SK-N-MC (cell line): ENCODE data around the gene MAP4K5.
"Not testable (repeated sequence)": the region's sequence is repeated elsewhere in the genome, so short reads cannot be mapped to it uniquely, and the experiment has no call there.

Experiments used
- DNase-seq: peaks from one replicate; pipeline ENCODE4 v3.0.0-alpha.2; 2011; ENCODE audit warnings: low read depth, low spot score
- H3K27ac ChIP-seq: fragments of 200-600 bp; sonication (generic); 2 replicates; pipeline ENCODE4 v1.5.1; 2016; ENCODE audit warnings: mixed run types
- H3K36me3 ChIP-seq: fragments of 200-600 bp; sonication (generic); 2 replicates; pipeline ENCODE4 v1.6.1; 2017; ENCODE audit warnings: antibody characterized with exemption, low read length, mixed read lengths; ENCODE audit not compliant: insufficient read depth
- H3K4me3 ChIP-seq: fragments of 200-600 bp; sonication (generic); 2 replicates; pipeline ENCODE4 v1.5.1; 2016
- H3K9ac ChIP-seq: fragments of 200-600 bp; sonication (generic); 2 replicates; pipeline ENCODE4 v1.8.0; 2017; ENCODE audit warnings: mixed run types, mixed read lengths; ENCODE audit not compliant: insufficient read length
- H3K9me3 ChIP-seq: fragments of 200-600 bp; sonication (generic); 2 replicates; pipeline ENCODE4 v1.6.1; 2017; ENCODE audit warnings: low read depth, mild to moderate bottlenecking, antibody characterized with exemption, low read length, moderate library complexity, mixed read lengths
- EZH2 ChIP-seq: fragments of 200-600 bp; sonication (generic); IDR thresholded peaks from one replicate; pipeline ENCODE4 v1.6.1; 2017; ENCODE audit warnings: antibody characterized with exemption
- FOXP2 ChIP-seq: optimal IDR thresholded peaks from 2 replicates; pipeline ENCODE3; 2011; ENCODE audit warnings: mild to moderate bottlenecking, moderate library complexity; ENCODE audit not compliant: insufficient read depth; ENCODE audit errors: extremely low read length, control extremely low read depth
- POLR2AphosphoS5 ChIP-seq: IDR thresholded peaks from 2 replicates; pipeline ENCODE4 v1.6.1; 2012; ENCODE audit warnings: mild to moderate bottlenecking, low read depth, low read length, borderline replicate concordance

MAP4K5 gene

GRCh38 chr14:50559990-50560930, 27.9 kb upstream of the MAP4K5 start, which contains the start of gene ATL1:
Gene ATL1, plus strand, starts transcription at chr14:50560145. Its CDS starts 121 bp downstream, at chr14:50560266.
- H3K9ac ChIP-seq: peak within 1 kb of the TSS; percentile 59
- peak within 1 kb of the TSS; percentile 81 for H3K4me3 ChIP-seq
- no peak for DNase-seq

GRCh38 chr14:50552796-50553195, 20.4 kb upstream of the MAP4K5 start:
- not testable (repeated sequence) for DNase-seq, H3K36me3 ChIP-seq

More at GRCh38 chr14:50559990-50560930, 27.9 kb upstream of the MAP4K5 start, which contains the start of gene ATL1:
- TF ChIP-seq POLR2AphosphoS5 (no peak), FOXP2 (peak; percentile 51)
- Histone ChIP-seq H3K36me3 (no peaks in the 10 kb centered on the region), H3K27ac (no peak within 1 kb of the TSS), H3K9me3 (no peaks in the 10 kb centered on the region)

GRCh38 chr14:50551877-50552276, 19.5 kb upstream of the MAP4K5 start:
- H3K9ac ChIP-seq: no peak overlapping the region
- TF ChIP-seq FOXP2 (no peak), POLR2AphosphoS5 (no peak), EZH2 (no peak)
- DNase-seq: no peak
- H3K36me3 ChIP-seq: no peaks in the 10 kb centered on the region
- H3K27ac ChIP-seq: no peak overlapping the region
- no peak overlapping the region for H3K4me3 ChIP-seq
- no peaks in the 10 kb centered on the region for H3K9me3 ChIP-seq

More at GRCh38 chr14:50552796-50553195, 20.4 kb upstream of the MAP4K5 start:
- not testable (repeated sequence) for H3K9ac ChIP-seq, H3K27ac ChIP-seq, H3K9me3 ChIP-seq, H3K4me3 ChIP-seq

- Histone ChIP-seq H3K4me3 (no peak overlapping the region), H3K36me3 (no peaks in the 10 kb centered on the region), H3K27ac (no peak overlapping the region), H3K9me3 (no peaks in the 10 kb centered on the region), H3K9ac (no peak overlapping the region)
- no peak for DNase-seq
- no peak for TF ChIP-seq POLR2AphosphoS5
- no peak for TF ChIP-seq FOXP2
- no peak for TF ChIP-seq EZH2
Measured at GRCh38 chr14:50550294-50550693, 17.9 kb upstream of the MAP4K5 start.

GRCh38 chr14:50545618-50546017, 13.2 kb upstream of the MAP4K5 start:
- DNase-seq: no peak
- H3K9me3 ChIP-seq: no peaks in the 10 kb centered on the region
- H3K27ac ChIP-seq: no peak overlapping the region
- no peaks in the 10 kb centered on the region for H3K36me3 ChIP-seq
- H3K9ac ChIP-seq: no peak overlapping the region
- TF ChIP-seq POLR2AphosphoS5 (no peak), EZH2 (no peak), FOXP2 (no peak)
- no peak overlapping the region for H3K4me3 ChIP-seq

GRCh38 chr14:50544911-50545310, 12.5 kb upstream of the MAP4K5 start:
- H3K9me3 ChIP-seq: no peaks in the 10 kb centered on the region
- H3K27ac ChIP-seq: no peak overlapping the region
- no peak overlapping the region for H3K9ac ChIP-seq
- TF ChIP-seq FOXP2: no peak
- no peak for TF ChIP-seq POLR2AphosphoS5
- no peak for TF ChIP-seq EZH2
- DNase-seq: no peak
- no peaks in the 10 kb centered on the region for H3K36me3 ChIP-seq
- H3K4me3 ChIP-seq: no peak overlapping the region

GRCh38 chr14:50542941-50543418, 10.6 kb upstream of the MAP4K5 start:
- no peaks in the 10 kb centered on the region for H3K9me3 ChIP-seq
- DNase-seq: peak; percentile 44
- TF ChIP-seq FOXP2 (no peak), EZH2 (no peak), POLR2AphosphoS5 (no peak)
- no peak overlapping the region for H3K4me3 ChIP-seq
- H3K9ac ChIP-seq: no peak overlapping the region
- H3K27ac ChIP-seq: no peak overlapping the region
- H3K36me3 ChIP-seq: no peaks in the 10 kb centered on the region

- no peak overlapping the region for H3K9ac ChIP-seq
- H3K36me3 ChIP-seq: no peaks in the 10 kb centered on the region
- no peak overlapping the region for H3K27ac ChIP-seq
- TF ChIP-seq FOXP2 (no peak), POLR2AphosphoS5 (no peak), EZH2 (no peak)
- DNase-seq: no peak
- no peak overlapping the region for H3K4me3 ChIP-seq
- no peaks in the 10 kb centered on the region for H3K9me3 ChIP-seq
Measured at GRCh38 chr14:50541159-50541567, 8.8 kb upstream of the MAP4K5 start.

- H3K36me3 ChIP-seq: no peaks in the 10 kb centered on the region
- H3K9ac ChIP-seq: no peak overlapping the region
- DNase-seq: no peak
- no peaks in the 10 kb centered on the region for H3K9me3 ChIP-seq
- H3K27ac ChIP-seq: no peak overlapping the region
- no peak for TF ChIP-seq FOXP2
- TF ChIP-seq EZH2: no peak
- no peak for TF ChIP-seq POLR2AphosphoS5
- H3K4me3 ChIP-seq: no peak overlapping the region
Measured at GRCh38 chr14:50539051-50539450, 6.7 kb upstream of the MAP4K5 start.

- not testable (repeated sequence) for H3K4me3 ChIP-seq, H3K9ac ChIP-seq, H3K27ac ChIP-seq, H3K36me3 ChIP-seq, H3K9me3 ChIP-seq, DNase-seq
Measured at GRCh38 chr14:50538034-50538433, 5.7 kb upstream of the MAP4K5 start.
